Tibial artery (tissue), 4 donors: Measurements from ENCODE around the gene GABPB2.

ENCODE experiments used
- DNase-seq, 2 donors: peaks; one replicate each; pipeline ENCODE4 v3.0.0-alpha.2; 2019
- H3K27ac ChIP-seq, 2 donors: fragments of 200-600 bp; sonication (generic) in 1 of 2; 1 replicate in 1 of 2; 2 replicates in 1 of 2; pipeline ENCODE4 v1.5.1; 2018 to 2019; ENCODE audit warnings: mild to moderate bottlenecking in 1 of 2
- H3K27me3 ChIP-seq, 2 donors: fragments of 200-600 bp; sonication (generic) in 1 of 2; one replicate each; pipeline versions ENCODE4 v1.5.1 to v1.6.0; 2016 to 2019
- H3K36me3 ChIP-seq, 3 donors: fragments of 200-600 bp; sonication (generic) in 2 of 3; one replicate each; pipeline ENCODE4 v1.5.1; 2016 to 2019; ENCODE audit warnings: mild to moderate bottlenecking in 2 of 3
- H3K4me1 ChIP-seq, 4 donors: fragments of 200-600 bp; sonication (generic) in 2 of 4; 1 replicate in 3 of 4; 2 replicates in 1 of 4; pipeline ENCODE4 v1.5.1; 2016 to 2019
- H3K4me3 ChIP-seq, 2 donors: fragments of 200-600 bp; sonication (generic) in 1 of 2; 1 replicate in 1 of 2; 2 replicates in 1 of 2; pipeline ENCODE4 v1.5.1; 2018 to 2019; ENCODE audit warnings: mild to moderate bottlenecking in 2 of 2
- H3K9me3 ChIP-seq, 3 donors: fragments of 200-600 bp; sonication (generic) in 1 of 3; one replicate each; pipeline ENCODE4 v1.5.1; 2016 to 2019
- CTCF ChIP-seq, 2 experiments: fragments of 200-600 bp in 1 of 2; fragments of 450-650 bp in 1 of 2; IDR thresholded peaks; one replicate each; pipeline ENCODE4 v1.5.1; 2017 to 2019; ENCODE audit warnings: antibody characterized with exemption in 2 of 2, mild to moderate bottlenecking in 1 of 2, moderate library complexity in 1 of 2
- intact Hi-C: fragments of 100-400 bp; cut with DNase I; formaldehyde crosslinking; loops from one replicate; pipeline ENCODE4 v1.15.0; 2023; ENCODE audit warnings: low total_unique reads

Gene GABPB2

DNA sequence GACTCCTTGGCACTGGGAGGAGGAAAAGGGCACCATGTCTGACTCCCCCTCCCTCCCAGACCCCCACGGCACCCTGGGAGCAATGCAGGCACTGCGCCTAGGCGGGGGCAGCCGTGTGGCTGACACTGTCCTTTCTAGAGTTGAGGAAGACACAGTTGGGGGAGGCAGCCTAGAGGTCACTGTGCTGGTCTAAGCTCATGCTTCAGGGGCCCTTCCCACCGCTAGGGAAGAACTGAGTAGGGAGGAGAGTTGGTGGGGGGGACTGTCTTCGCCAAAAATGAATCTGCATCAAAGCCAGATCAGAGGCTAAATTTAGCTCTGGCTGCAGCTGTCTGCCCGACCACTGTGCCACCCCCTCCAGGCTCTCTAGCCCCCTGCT, 72.5 kb downstream of the GABPB2 start:
- H3K4me3 ChIP-seq, result no peak overlapping the region
- no peak for TF ChIP-seq CTCF (IDR thresholded peaks at IDR 0.05)
- no peak for DNase-seq
- intact Hi-C loops, result no loop called here
- H3K4me1 ChIP-seq, result peaks cover 0 to 40% (median 25%) of the 10 kb centered on the region in 4 donors
- H3K27ac ChIP-seq, result no peak overlapping the region
- H3K9me3 ChIP-seq, result no peaks in the 10 kb centered on the region
- peaks cover 0 to 30% (median 0%) of the 10 kb centered on the region in 3 donors for H3K36me3 ChIP-seq
- H3K27me3 ChIP-seq, result no peaks in the 10 kb centered on the region

DNA sequence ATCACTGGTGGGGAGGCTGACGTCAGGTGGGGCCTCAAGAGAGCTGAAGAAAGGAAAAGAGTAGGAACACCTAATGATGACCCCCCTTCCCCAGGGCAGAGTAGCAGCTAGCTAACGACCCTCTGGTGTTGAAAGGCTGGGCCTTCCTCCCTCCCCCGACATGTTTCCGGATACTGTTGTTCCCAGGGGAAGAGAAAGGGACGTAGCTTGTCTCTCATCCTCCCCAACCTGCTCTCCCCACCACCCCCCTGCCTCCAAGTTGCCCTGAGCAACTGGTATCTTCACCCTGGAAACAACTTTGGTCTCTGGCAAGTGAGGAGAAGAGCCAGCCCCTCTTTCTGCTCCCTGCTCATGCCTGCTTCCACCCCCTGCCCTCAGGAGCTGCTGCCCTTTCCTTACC, 73.4 kb downstream of the GABPB2 start:
- H3K27me3 ChIP-seq, result no peaks in the 10 kb centered on the region
- TF ChIP-seq CTCF (IDR thresholded peaks at IDR 0.05), result no peak
- DNase-seq, result peak in 1 of 2 donors; percentile 56
- no peaks in the 10 kb centered on the region for H3K9me3 ChIP-seq
- no peak overlapping the region for H3K27ac ChIP-seq
- peaks cover 0 to 40% (median 25%) of the 10 kb centered on the region in 4 donors for H3K4me1 ChIP-seq
- peaks cover 0 to 24% (median 0%) of the 10 kb centered on the region in 3 donors for H3K36me3 ChIP-seq
- H3K4me3 ChIP-seq, result no peak overlapping the region
- intact Hi-C loops, result no loop called here

DNA sequence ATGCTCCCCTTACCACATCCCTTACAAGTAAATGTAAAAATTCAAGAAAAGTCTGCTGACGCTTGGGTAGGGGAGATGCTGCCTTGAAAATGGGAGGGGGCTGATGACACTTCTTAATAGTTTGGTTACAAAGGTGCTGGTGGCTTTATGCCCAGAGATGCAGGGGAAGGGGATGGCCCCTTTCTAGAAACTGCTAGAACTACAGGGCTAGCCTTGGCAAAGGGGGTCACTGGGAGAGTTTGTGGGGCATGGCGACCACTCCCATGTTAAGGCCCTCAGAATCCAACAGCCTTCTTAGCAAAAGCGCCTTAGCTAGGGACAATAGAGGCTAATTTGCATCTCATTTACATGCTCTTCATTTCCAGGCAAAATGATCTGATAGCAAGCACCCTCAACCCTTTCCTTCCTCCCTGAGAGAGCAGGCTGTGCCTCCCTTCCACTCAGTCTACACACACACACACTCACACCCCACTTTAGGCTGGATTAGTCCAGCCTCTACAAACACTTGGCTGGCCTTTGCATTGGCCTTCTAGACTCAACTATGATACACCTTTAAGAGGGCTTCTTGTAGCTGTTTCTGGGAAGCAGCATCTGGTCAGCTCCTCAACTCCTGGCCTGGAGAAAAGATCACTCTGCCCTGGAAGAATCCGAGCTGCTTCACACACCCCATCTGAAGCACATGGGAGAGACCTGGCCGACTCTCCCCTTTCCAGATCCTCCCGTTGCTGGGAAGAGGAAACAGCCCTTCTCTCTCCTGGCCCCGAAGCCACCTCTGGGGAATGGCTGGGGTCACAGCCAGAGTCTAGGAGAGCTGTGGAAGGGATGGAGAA, 74.1 kb downstream of the GABPB2 start:
- Histone ChIP-seq H3K4me3 (peak overlapping the region; percentile 82 to 96), H3K4me1 (peaks cover 0 to 40% (median 25%) of the 10 kb centered on the region in 4 donors), H3K9me3 (no peaks in the 10 kb centered on the region), H3K27me3 (no peaks in the 10 kb centered on the region), H3K27ac (peak overlapping the region; percentile 80 to 81), H3K36me3 (peaks cover 0 to 17% (median 0%) of the 10 kb centered on the region in 3 donors)
- no peak for TF ChIP-seq CTCF (IDR thresholded peaks at IDR 0.05)
- intact Hi-C loops, result no loop called here
- peak in 1 of 2 donors; percentile 46 for DNase-seq

DNA sequence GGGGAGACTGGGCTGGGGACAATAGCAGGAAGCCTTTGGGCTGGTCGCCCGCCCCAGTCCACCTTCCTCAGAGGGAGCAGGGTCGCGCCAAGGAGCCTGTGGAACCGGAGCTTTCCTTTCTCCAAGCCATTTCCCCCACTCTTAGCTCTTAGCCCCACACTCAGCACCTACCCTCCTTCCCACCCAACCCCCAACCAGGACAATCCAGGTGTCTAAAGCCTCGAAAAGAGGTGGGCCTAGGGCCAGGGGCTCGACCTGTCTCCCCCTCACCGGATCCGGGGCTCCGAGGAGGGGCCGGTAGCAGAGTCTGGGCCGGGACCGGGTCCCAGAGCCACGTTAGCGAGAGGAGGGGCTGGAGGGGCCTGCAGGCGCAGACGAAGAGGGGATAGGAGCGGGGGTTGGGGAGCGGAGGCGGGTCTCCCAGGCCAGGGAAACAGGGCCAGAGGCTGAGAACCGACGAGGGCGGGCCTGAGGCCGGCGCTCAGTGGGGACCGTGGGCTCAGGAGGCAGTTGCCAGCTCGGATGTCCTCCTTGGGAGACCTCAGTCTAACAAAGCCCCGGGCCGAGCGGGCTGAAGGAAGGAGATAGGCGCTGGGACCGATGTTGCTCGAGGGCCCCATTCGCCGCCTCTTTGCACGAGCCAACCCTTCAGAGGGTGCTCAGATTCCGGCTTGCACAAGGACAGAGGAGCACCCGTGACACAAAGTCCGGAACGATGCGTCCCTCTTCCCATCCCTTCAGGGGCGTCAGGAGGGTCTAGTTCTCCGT, 74.9 kb downstream of the GABPB2 start:
- peaks cover 0 to 9% (median 0%) of the 10 kb centered on the region in 3 donors for H3K36me3 ChIP-seq
- H3K4me3 ChIP-seq, result peak overlapping the region; percentile 82 to 96
- TF ChIP-seq CTCF (IDR thresholded peaks at IDR 0.05), result no peak
- peak overlapping the region; percentile 80 to 81 for H3K27ac ChIP-seq
- intact Hi-C loops, result no loop called here
- no peaks in the 10 kb centered on the region for H3K9me3 ChIP-seq
- H3K27me3 ChIP-seq, result no peaks in the 10 kb centered on the region
- peak; percentile 49 to 74 for DNase-seq
- peaks cover 0 to 40% (median 25%) of the 10 kb centered on the region in 4 donors for H3K4me1 ChIP-seq

GRCh38 chr1:151146072-151146411, 75.5 kb downstream of the GABPB2 start:
- Histone ChIP-seq H3K4me3 (peak overlapping the region; percentile 82 to 96), H3K36me3 (peaks cover 0 to 9% (median 0%) of the 10 kb centered on the region in 3 donors), H3K27ac (peak overlapping the region; percentile 80 to 81), H3K4me1 (peaks cover 0 to 40% (median 25%) of the 10 kb centered on the region in 4 donors), H3K27me3 (no peaks in the 10 kb centered on the region), H3K9me3 (no peaks in the 10 kb centered on the region)
- DNase-seq, result no peak
- TF ChIP-seq CTCF (IDR thresholded peaks at IDR 0.05), result no peak
- intact Hi-C loops, result no loop called here
